ENCODE measurements around the gene PRKCZ.

The PRKCZ gene

DNA sequence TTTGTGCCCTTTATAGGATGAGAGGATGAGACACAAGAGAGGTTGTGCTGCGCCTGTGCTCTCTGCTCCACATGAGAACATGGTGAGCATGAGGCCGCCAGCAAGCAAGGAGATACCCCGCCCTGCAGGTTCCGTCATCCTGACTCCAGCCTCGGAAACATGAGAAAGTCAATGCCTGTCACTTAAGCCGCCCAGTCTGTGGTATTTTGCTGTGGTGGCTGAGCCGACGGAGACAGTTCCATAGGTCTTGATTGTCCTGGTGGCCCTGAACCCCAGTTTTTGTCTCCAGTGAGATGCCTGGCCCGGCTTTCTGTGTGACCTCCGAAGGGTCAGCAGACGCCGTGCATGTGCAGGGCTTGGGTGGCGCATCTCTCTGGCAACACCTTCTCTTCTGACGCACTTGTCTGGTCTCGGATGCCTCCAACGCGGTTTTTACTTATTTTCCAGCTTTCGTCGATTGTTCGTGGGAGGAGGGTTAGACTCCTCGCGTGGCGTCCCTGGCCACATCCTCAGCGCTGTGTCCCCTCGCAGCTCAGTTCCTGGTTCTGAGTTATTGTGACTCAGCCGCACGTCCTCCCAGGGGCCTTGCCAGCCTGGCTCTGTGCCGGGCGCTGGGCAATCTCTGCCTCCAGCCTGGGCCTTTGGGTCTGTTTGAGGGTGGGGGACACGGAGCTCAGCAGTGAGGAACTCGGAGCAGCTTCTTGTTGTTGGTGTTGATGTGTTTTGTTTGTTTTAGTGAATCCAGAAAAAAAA lies 74.4 kb downstream of the PRKCZ start:
- no peak for DNase-seq

DNA sequence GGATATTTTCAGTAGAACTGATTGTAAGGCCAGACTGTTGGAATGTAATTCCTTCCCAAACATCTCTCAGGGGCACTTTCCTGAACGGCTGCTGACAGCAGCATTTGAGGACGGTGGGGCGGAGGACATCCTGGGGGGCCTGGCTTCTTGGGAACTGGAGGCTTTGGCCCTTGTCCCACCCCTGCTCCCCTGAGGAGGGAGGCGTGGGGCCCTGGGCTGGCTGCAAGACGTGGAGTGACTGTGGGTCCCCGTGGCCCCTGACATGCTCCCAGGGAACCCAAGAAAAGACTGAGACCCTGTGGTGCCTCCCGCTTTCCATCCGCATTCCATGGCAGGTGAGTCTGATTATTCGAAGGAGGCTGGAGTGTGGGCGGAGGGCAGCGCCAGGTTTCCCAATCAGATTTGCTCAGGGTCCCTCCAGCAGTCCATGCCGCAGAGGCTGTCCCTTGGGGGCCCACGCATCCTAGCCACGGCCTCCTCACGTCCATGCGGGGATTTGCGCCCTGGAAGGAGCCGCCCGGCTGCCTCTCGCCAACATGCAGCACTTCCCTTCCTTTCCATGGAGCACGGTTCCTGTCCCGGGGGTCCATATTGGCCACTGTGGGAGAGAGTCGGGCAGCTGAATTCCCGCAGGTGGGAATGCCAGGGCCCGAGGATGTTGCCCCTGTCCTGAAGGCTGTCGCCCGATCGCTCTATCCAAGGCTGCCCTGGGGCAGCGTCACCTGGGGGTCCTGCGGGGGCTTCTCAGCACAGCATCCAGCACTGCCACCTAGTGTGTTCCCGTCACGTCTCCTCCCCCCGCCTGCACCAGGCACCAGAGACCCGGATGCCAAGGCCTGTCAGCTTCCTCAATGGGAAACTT lies 75.4 kb downstream of the PRKCZ start:
- no peak for DNase-seq

DNA sequence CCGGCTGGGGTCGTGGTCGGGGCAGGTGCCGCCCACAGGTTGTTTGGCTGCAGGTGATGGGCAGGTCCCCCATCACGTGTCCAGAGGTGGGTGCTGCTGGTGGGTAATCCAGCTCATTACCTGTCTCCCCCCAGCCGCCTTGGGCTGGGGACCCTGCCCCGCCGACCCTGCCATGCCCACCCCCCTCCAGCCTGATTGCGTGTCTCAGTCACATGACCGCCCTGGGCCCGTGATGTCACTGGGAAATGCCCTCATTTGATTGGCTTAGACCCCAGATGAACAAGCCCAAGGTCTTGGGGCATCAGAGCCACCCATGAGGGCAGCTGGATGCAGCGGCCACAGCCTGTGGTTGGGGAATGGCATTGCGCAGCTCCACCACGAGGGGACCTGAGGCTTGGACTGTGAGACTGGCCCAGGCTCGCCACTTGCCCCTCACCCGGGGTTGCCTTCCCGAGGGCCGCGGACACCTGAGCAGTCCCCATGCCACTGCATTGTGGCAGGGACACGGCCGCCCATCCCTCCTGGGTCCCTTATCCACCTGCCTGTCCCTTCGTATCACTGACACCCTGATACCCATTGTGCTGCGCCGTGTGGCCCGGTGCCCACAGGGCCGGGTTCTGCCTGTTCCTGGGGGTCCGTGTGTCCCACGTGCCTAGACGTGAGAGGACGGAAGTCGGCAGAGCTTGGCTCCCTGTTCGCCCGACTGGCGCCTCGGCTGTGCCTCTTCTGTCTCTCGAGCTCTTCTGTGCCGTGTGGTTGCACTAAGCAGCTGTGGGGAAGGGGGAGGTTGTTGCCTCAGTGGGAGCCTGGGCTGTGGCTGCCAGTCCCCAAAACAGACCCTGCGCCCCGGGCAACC lies 76.3 kb downstream of the PRKCZ start:
- DNase-seq, result no peak

DNA sequence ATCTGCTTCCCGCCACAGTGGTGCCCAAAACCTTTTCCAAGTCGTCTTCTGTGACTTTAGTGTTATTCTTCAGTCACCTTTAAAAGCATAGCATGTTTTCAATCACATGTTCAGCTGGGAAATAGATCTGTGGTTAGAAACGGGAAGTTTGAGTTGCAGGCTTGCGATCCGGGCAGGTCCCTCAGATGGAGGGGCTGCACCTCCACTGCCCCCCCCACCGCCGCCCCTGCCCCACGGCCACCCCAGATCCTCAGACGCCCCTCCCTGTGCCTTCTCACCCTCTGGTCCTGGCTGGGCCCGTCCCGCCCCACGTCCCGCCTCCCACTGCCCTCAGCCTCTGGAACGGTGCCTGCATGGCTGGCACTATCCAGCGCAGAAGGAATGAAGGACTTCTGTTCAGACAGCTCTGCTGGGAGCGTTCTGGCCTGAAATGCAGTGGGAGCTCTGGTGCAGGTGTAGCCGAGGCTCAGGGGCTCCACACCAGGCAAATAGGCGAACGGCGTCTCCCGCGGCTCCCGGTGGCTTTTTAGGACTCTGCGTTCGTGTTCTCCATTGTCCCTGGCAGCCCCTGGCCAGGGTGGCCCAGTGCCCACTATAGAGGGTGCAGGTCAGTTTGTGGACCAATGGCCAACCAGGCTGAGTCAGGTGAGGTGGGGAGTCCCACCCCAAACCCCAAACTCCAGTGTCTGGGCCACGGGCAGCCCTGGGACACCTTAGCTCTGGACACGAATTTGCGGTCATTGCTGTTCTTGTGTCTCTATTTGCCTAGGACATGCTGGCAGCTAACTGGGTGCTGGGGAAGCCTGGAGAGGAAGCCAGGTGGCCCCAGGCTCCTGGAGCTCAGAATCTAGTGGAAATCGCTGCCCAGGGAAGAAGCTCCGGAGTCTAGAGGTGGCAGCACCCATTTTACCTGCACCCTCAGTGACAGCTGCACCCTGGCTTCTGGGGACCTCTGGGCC lies 77.3 kb downstream of the PRKCZ start:
- DNase-seq, result no peak

DNA sequence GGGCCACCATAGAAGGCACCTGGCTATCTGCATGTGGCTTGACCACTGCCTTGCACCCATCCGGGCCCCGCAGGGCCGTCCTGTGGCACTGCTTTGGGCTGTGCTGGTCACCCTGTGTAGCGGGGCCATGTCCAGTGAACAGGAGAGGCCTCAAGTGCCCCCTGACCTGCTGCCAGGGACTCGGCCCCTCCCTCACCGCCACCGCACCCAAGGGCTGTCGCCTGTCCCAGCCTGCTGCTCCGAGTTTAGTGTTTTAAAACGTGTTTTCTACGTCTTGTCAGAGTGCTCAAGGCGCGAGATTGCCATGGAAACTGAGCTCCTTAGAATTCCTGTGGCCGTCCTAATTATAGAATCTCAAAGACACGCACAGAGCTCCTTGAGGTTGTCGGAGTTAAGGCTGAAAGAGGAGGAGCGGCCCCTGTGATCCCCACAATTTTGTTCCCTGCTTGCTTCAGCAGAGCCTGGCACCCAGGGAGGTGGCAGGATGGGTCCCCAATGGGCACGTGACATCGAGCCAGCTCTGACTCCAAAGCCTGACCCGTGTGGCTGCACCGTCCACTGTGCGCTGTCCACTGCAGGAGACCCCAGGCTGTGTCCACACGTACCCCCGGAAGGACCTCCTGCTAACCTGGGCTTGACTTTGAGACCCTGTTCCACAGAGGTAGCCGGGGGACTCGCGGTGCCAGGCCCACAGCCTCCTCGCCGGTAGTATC lies 78.1 kb downstream of the PRKCZ start:
- DNase-seq, result no peak

DNA sequence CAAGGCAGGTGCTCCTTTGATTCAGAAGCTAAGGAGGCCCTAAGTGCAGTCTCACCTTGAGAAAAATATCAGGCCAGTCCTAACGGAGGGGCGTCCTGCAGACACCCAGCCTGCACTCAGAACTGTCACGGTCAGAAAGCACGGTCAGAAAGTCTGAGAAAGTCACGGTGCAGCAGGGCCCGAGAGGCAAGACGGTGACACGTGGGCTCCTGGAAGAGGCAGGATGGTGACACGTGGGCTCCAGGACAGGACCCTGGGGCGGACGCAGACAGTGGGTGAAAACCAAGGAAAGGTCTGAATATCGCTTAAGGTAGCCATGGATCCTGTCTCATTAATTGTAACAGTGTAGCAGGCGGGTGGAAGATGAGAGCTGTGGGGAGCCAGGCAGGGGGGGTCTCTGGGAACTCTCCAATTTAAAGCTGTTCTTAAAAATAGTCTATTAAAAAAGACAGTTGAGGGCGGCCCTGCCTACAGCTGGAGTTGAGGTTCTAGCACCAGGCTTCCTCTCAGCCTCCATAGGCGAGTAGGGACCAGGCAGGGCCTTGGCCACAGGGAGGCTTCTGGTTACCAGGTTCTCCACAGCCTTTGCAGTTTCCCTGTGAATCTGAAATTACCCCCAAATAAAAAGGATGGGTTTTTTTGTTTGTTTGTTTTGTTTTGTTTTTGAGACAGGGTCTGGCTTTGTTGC lies 79.2 kb downstream of the PRKCZ start:
- no peak for DNase-seq

DNA sequence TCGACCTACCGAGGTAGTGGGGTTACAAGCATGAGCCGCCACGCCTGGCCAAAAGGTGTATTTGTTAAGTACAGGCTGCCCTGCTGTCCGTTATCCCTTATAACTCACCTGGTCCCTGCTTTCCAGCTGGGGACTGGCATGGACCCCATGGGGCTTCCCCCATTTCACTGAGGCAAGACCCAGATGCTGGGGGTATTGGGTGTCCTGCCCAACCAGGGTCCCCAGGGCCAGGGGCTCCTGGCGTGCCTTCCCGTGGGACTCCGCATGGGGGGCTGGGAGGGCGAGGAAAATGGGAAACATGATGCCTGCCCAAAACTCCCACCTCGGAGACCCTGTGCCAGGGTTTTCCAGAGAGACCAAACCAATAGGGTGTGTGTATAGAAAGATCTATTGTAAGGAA lies 79.9 kb downstream of the PRKCZ start:
- DNase-seq, result no peak

DNA sequence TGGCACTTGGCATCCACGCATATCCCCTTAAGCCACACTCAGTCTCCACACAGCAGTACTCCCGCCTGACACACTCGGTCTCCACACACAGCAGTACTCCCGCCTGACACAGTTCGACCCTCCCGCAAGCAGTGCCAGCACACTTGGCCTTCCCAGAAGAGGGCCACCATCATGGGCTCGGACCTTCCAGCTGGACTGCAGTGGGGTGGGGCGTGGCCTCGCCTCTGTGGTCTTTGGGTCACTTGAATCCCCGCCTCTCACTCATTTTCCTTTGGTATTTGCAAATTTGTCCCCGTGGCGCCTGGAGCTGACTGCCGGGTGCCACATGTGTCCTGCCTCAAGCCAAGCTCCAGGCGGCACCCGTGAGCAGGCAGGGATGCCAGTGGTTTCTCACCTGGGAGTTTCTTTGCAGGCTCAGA lies 80.7 kb downstream of the PRKCZ start:
- no peak for DNase-seq

DNA sequence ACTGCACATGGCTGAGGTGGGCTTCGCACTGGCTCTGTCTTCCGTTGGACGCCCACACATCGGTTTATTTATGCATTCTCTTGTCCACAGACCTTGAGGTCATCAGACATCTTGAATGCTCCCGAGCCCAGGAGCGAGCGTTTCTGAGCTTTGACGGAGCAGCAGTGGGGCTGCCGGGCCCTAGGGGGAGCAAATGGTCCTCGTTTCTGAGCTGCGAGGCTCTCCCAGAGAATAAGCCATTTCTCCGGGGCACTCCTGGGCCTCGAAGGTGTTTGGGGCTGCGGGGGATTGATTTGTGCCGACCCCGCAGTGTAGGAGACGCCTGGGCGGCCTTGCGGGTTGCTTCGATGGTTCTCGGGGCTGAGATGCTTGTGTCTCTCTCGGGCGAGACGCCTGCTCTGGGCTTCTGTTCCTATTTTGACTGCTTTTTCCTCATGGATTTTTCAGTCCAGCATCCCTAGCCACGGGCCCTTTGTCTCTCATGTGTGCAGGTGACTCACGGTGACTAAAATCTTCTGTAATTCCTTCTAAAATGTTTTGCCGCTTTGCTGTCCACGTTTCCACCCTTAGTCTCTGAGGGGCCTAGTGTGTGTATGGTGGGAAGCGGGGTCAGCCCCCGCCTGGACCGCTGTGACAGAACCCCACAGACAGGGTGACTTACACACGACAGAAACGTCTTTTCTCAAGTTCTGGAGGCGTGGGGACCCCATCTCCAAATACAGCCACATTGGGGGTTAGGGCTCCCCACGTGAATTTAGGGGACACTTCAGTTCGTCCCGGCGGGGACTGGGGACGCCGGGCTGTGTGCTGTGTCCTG lies 82.2 kb downstream of the PRKCZ start:
- DNase-seq, result no peak

DNA sequence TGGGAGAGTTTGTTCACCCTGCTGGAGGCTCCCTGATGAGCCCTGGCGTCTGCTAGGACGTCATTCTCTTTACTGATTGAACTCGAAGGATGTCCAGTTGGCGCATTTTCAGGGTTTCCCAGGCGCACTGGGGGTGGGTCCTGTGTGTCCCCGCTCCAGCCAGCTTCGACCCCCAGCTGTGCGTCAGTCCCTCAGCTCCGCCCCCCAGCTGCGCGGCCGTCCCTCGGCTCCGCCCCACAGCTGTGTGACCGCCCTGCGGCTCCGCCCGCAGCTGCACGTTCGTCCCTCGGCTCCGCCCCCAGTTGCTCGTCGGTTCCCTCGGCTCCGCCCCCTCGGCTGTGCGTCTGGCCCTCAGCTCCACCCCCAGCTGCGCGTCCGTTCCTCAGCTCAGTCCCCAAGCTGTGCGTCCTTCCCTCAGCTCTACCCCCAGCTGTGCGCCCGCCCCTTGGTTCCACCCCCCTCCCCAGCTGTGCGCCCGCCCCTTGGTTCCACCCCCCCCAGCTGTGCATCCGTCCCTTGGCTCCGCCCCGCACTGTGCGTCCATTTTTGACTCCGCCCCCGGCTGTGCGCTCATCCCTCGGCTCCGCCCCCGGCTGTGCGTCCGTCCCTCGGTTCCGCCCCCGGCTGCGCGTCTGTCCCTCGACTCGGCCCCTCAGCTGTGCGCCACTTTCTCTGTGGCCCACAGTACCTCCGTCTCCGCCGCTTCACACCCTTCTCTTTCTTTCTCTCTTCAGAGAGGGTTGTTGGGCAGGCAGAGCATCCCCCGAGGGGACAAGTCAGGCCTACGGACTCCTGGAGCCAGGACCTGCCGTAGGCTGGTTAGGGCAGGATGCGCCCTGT lies 83.0 kb downstream of the PRKCZ start:
- DNase-seq, result peak; percentile 98

DNA sequence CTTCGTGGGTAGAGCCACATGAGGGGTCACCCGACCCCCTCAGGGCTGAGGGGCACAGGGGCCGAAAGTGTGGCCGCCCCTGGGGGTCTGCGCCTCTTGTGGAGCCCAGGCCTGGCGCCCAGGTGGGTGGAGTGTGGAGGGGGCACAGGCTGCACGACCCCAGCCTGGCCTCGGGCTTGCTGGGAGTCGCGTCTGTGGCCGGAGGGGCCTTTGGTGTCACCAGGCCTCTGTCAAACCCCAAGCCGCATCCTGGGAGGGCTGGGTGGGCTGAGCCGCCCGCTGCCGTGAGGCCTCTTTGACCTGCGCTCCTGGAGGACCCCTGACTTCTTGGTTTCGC lies 83.6 kb downstream of the PRKCZ start:
- no peak for DNase-seq

DNA sequence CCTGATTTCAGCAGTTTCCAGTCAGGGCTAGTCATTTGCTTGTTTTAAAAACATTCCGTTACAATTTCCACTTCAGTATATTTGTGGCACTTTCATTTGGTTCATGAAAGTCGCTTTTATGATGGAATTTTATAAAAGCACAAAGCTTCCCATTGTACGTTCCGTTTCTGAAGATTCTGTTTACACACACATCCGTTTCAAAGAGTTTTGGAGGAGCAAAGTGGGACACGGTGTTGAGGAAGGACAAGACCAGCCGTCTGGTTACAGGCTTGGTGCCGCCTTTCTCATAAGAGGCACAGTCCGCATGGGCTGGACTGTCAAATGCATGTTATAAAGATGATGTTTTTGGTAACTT lies 84.0 kb downstream of the PRKCZ start:
- DNase-seq, result no peak

DNA sequence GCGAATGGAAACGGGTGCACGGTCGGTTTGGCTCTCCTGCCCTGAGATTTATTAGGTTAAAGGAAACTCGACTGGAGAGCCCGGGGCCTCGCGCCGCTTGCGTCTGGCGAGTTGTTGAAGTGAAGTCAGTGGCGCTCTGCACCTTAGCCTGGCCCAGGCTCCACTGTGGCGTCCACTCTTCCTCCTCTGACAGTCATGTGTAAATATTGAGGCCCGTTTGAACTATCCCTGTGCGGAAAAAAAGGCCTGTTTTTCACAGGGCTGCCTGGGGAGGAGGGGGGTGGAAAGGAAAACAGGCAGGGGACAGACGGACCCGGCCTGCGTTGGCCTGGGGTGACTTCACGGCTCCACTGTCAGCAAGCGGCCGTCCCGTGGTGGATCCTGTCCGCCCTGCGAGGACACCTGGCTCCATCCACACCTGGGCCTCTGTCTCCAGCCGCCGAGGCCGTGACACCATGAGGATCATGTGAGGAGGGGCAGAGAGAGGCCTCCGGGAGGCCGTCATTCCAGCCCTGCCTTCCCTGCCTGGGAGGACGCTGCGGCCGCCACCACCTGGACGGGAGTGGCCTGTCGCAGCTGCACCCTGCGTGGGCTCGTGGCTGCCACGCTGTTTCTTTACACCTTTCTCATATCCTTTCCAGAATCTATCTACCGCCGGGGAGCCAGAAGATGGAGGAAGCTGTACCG lies 84.6 kb downstream of the PRKCZ start:
- DNase-seq, result no peak

DNA sequence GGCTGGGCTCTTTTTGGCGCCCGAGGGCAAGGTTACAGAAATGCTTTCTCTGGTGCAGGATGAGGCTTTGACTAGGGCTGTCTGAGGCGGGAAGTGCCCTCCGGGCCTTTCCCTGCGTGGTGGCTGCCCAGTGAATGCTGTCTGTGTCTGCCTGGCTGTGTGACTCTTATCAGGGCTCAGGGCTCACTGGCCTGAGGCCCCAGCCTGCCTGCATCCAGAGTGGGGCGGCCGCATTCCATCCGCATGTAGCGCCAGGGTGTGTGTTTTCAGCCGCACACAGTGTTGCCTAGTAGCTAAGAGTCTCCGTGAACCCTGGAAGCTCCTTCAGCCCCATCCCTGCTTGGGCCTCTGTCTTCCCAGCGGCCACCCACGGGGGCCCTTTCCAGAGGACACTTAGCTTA lies 85.2 kb downstream of the PRKCZ start:
- DNase-seq, result no peak

DNA sequence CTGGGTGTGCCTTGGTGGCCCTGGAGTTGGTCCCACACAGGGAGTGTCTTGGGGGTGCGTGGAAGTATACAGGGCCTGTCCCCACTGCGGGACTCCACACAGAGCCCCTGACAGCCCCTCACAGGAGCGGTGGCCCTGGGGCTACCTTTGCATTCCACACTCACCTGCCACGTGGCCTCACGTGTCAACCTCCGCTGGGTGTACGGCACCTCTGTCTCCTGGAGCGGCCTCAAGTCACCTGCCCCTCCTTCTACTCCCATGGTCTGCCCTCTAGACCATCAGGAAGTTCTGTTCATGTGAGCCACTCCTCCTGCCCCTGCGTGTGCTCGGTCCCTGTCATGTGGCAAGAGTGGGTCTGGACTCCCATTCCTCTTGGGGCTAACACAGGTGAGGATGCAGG lies 85.7 kb downstream of the PRKCZ start:
- DNase-seq, result no peak

DNA sequence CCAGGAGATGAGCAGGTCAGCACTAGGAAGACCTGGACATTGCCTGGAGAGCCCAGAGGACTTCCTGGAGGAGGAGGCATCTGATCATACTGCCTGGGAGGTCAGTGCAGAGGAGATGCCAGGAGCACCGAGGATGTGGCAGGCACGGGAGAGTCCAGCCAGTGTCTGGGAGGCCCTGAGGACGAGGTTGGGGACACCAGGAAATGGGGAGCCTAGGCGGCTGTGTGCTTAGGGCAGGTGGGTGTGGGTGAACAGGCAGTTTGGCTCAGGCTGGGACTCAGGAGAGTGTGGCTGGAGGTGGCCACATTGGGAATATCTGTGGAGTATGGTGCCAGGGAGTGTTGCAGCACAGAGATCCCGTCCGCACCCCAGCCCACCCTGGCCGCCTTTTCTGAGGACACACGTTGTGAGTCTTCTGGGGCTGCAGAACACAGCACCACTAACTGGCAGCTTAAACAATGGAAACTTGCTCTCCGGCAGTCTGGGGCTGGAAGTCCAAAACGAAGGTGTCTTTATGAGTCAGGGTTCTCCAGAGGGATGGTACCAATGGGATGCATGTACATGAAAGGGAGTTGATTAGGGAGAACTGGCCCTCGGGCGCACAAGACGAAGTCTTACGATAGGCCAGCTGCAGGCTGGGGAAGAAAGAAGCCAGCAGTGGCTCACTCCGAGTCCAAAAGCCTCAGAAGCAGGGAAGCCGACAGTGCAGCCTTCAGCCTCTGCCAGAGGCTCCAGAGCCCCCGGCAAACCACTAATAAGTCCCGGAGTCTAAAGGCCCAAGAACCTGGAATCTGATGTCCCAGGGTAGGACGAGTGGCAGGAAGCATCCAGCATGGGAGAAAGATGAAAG lies 86.4 kb downstream of the PRKCZ start:
- no peak for DNase-seq

DNA sequence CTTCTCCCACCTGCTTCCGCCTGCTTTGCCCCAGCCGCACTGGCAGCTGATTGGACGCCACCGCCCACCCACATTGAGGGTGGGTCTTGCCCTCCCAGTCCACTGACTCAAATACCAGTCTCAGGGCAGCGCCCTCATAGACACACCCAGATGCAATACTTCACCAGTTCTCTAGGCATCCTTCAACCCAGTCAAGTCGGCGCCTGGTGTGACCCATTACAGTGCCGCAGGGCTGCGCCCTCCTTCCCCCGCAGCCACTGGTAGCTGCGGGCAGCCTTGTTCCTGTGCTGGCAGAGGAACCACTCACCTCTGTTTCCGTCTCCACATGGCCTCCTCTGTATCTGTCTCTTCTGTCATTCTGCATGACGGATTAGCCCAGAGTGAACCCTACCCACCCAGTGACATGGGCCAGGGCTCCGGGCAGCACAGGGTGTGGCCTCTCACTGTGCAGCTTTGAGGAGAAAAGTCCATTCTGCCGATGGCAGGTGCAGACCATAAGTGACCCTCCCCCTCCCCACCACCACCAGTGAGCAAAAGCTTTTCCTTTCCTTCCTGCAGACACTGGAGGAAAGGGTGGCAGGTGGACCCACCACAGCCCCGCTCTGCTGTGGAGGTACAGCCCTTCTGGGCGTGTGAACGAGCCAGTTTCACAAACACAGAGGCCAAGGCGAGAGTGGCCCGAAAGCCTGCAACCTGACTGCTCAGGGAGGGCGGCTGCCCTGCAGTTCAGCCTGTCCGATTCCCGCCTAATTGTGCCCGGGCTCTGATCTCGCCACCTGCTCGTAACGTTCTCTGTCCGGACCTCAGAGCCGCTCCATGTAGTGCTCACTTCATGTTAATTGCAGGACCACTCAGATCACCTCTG lies 87.3 kb downstream of the PRKCZ start:
- DNase-seq, result no peak

Measured in activated effector memory CD4-positive, alpha-beta T cell treated with anti-CD3 and anti-CD28 coated beads, Interleukin-2, amount 50 U/mL, for 16 hours (primary cell).